IMR-90 (cell line): ENCODE measurements around the gene KCTD2.

ENCODE experiments used
- CEBPB ChIP-seq: IDR thresholded peaks from 2 replicates; pipeline ENCODE4 v1.6.1; 2012; ENCODE audit warnings: low read depth, low read length, improper control_type of control experiment
- CTCF ChIP-seq: conservative IDR thresholded peaks from 2 replicates; pipeline ENCODE4 v1.5.1; 2012; ENCODE audit warnings: mild to moderate bottlenecking, low read depth, low read length, improper control_type of control experiment
- RAD21 ChIP-seq: IDR thresholded peaks from 2 replicates; pipeline ENCODE4 v1.6.1; 2012; ENCODE audit warnings: low read length, improper control_type of control experiment
- USF2 ChIP-seq: fragments of 150-350 bp; IDR thresholded peaks from 2 replicates; pipeline ENCODE4 v1.6.1; 2017; ENCODE audit warnings: mild to moderate bottlenecking, antibody characterized with exemption, low read length, low read depth

- no peak for TF ChIP-seq CTCF
- TF ChIP-seq CEBPB, result no peak
- TF ChIP-seq RAD21, result no peak
- no peak for TF ChIP-seq USF2
Observed at GRCh38 chr17:75005291-75005690, 41.7 kb upstream of the KCTD2 start.
